GM12801 (cell line): ENCODE measurements around the gene SAYSD1.

Experiments
- CTCF ChIP-seq: IDR thresholded peaks from one replicate; pipeline ENCODE4 v1.5.1; 2011; ENCODE audit warnings: control low read depth; ENCODE audit not compliant: insufficient read length; ENCODE audit errors: extremely low read depth

The SAYSD1 gene

GRCh38 chr6:39076623-39077535 is 38.1 kb downstream of the SAYSD1 start:
- no peak for TF ChIP-seq CTCF

DNA sequence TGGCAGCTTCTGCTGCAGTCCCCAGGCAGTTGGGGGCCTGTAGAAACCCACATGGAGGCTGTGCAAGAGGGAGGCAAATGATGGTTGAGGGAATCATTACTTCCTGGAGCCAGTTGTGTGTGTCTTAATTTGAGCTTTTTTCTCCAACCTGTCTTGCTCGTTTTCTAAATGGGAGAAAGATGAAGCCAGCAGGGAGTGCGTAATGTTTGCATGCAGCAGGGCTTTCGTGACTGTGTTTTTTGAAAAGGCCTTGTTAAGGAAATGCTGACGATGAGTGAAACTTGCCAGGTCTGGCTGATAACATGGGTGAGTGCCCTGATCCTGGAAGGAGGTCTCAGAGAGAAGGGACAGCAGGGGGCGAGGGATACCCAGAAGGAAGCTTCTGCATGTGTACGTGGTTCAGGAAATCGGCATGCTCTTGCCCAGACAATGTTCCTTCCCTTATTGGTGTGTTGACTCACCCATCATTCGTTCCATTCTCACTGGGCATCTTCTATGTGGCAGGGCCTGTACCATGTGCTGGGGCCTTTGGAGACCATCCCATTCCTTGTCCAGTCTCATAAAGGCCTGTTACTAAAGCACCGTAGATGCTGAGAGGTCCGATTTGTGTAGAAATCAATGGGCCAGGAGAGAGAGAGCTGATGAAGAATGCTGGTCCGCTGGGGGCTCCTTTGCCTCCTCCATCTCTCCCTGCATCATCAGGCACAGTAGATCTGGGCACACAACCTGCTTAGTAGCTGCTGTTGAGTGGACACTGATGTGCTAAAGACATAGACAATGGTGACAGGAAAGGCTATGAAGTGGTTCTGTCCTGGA is 39.0 kb downstream of the SAYSD1 start:
- no peak for TF ChIP-seq CTCF

GRCh38 chr6:39075010-39075686 is 39.8 kb downstream of the SAYSD1 start:
- TF ChIP-seq CTCF: no peak

- no peak for TF ChIP-seq CTCF
These were observed 40.5 kb downstream of the SAYSD1 start for GRCh38 chr6:39074486-39074885.

DNA sequence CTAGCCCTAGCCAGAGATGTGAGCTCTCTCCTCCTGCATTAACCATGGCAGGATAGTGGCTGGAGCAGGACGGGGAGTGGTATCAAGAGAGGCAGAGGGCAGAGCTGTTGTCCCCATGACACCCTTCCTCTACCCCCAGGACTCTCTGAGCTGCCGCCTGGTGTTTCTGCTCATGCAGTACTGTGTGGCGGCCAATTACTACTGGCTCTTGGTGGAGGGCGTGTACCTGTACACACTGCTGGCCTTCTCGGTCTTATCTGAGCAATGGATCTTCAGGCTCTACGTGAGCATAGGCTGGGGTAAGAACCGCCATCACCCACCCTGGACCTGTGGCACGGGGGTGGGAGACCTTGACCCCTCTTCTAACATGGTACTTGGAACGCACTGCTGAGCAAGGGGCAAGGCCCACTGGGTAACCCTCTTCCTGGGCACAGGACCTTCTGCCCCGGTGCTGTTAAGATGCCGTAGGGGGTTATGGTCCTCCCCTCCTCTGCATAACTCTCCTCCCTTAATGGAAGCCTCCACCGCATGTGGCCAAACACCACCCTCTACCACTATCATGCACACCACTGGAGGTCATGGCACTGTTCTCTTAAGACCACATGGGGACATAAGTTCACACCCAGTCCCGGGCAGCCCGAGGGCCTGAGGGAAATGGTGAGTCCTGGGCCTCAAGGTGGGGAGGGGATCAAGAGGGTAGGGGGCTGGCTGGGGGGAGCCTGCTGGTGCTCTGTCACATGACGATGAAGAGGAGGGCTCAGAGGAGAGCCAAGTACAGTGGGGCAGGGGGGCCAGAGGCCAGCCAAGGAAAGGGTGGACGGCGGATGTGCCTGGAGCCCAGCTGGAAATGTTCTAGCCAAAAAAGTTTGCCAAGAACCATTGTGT is 41.3 kb downstream of the SAYSD1 start:
- TF ChIP-seq CTCF: no peak

DNA sequence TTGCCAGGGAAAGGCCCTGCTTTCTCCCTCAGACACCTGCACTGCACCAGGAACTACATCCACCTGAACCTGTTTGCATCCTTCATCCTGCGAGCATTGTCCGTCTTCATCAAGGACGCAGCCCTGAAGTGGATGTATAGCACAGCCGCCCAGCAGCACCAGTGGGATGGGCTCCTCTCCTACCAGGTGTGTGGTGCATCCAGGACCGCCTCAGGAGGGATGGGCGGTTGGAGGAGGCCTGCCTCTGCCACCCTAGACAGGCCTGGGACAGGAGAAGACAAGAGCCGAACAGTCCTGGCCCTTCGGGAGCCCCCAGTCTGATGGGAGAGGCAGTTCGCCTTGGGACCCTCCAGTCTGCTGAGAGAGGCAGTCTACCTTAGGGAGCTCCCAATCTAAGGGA is 42.2 kb downstream of the SAYSD1 start:
- no peak for TF ChIP-seq CTCF
